LNCAP (cell line): Measurements from ENCODE around the gene GPD1L.

Experiments
- CTCF ChIP-seq: fragments of 450-650 bp; IDR thresholded peaks from 2 replicates; pipeline ENCODE4 v1.5.1; 2017; ENCODE audit warnings: mild to moderate bottlenecking

The GPD1L gene

DNA sequence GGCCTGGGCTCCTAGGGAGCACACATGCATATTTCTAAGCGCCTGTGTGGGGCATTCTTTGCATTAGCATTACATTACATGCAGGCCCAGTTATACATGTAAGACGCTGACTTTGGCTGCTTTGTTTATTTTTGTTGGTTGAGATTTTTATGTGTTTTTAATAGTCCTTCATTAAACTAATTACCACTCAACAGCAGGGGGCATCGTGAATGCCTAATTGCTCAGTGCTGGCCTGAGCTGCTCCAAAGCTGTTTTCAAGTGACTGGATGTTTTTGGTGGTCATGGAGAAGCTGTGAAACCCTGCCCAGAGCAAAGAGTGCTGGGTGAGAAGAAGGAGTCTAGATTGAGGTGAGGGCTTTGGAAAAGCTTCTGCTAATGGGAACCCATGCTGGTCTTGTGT, 41.5 kb downstream of the GPD1L start:
- TF ChIP-seq CTCF = no peak

DNA sequence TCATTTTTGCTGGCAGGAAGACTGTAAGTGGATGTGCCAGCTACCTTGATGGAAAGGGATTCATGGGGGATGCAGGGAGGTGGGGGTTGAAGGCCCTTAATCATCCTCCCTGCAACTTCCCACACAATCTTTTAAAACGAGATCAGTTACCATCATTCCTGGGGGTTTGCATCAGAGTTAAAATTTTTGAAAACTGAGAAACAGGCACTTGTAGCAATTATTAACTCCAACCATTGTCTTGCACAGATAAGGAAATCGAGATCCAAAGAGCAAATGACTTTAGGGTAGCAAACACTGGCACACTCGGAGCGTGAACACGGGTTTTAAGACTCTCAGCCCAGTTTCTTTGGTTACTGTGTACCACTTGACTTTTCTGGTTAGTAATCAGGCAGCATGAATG, 41.9 kb downstream of the GPD1L start:
- TF ChIP-seq CTCF = no peak

DNA sequence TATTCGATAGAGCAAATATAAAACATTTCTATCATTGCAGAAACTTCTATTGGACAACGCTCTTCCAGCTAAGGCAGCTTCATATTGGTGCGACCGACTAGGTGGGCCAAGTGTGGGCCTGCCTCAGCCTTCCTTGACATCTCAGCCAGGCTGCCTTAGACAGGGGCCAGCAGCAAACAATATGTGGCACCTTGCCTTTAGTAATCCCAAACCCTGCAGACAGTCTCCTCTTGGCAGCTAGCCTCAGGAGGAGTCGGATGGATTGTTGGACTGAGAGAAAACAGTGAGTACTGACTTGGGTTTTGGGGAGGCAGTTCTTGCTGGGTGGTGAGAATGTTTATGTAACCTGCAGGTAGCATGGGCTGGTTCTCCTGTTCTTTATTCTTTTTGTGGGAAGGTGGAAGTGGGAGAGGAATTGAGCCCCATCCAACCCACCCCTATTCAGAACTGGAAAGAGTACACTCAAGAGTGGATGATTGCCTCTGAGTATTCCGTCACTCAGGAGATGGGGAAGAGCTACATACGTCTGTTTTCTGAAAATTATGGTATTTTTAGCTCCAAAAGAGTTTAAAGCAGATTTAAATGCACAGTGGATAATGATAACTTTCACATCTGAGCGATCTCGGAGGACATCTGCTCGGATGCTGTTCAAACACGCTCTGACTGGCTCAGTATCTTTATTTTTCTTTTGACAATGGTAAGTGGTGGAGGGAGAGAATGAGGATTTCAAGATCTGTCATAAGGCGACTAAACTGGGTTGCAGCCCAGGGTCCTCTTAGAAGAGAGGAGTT, 47.2 kb downstream of the GPD1L start:
- no peak for TF ChIP-seq CTCF

GRCh38 chr3:32154205-32154579, 47.8 kb downstream of the GPD1L start:
- peak; percentile 32; the same call in 1 of the 2 replicates for TF ChIP-seq CTCF

DNA sequence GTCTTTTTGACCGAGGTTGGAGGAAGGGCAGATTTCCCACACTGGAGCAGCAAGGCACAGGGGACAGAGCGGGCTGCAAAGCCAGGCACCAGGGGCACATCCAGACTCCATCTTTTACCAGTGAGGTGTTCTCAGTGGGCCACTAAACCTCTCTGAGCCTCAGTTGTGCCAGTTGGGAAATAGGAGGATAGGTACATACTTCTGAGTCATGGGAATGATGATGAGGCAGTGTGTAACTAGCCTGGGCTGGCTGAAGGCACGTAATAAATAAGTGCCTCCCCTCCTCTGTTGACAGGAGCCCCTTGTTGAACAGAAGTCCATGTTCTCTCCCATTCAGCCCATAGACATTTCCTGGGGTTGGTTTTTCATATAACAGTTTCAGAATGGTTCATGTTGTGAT, 48.7 kb downstream of the GPD1L start:
- no peak for TF ChIP-seq CTCF

GRCh38 chr3:32157600-32158264, 51.3 kb downstream of the GPD1L start:
- TF ChIP-seq CTCF = no peak

DNA sequence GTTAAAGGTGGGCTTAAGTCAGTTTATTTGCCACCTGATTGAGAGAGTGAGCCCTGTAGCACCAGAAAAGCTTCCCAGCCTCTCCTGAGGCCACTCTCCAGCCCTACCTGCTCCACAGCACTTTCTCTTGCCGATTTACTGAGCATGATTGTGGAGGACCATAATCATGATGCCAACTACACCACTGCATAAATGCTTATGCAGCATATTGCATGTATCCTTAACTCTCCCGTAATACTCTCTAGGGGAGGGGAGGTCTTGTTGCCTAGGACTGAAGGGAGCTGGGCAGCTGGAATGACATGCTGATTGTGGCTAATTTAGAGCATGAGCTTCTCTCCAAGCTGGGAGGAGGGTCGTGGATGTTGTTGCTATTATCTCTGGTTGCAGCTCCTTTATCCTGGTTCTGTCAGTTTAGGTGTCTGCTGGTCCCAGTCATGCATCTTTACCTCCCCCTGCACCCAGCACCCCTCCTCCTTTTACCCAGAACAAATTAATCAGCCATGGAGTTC, 54.3 kb downstream of the GPD1L start:
- TF ChIP-seq CTCF = no peak
